ENCODE measurements around the gene MATN1. TPM values are rescaled to one million over a fixed set of nuclear protein-coding genes. Genes with fewer than 3 reads are reported as not detected.

MATN1 gene
- total RNA-seq, 1 experiment from 2014 or later = 0.24 TPM

DNA sequence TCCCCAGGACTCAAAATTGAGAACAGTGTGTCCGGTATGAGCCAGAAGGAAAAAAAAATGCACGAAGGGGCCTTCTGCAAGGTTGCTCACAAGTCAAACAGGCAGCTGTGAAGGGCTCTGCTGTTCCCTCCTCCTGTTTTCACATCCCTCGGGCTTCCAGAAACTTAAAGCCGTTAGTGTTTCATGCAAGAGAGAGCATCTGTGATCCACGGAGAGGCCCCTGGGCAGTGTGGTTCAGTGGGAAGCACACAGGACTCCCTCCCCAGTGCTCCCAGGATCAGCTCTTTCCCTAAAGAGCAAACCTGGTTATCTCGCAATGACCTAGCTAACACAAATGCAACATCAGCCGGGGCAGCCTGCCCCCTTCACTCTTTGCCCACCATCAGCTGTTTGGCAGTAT is 2.9 kb upstream of the MATN1 start:
- ChIA-PET CTCF (interaction anchor here (0.9 to 6.7 kb wide), 8 partner anchors 21 to 185 kb away, joined by 3 to 89 read pairs (median 4); no protein-coding TSS in a partner anchor), POLR2A (no interaction called here)
- Mint-ChIP-seq H3K4me1 (peaks cover 24% of the 10 kb centered on the region), H3K27ac (no peak overlapping the region), H3K27me3 (ENCODE audit: low read depth) (no peaks in the 10 kb centered on the region), H3K36me3 (no peaks in the 10 kb centered on the region), H3K4me3 (no peak overlapping the region), H3K9me3 (no peaks in the 10 kb centered on the region)
- DNase-seq (ENCODE audit: low spot score) (no peak), ATAC-seq (no peak)
- TF ChIP-seq ZMAT4 (CRISPR knock-in tag; IDR thresholded peaks at IDR 0.05) = no peak
- no peak for TF ChIP-seq GRHL2 (CRISPR knock-in tag; IDR thresholded peaks at IDR 0.05; ENCODE audit: insufficient replicate concordance, severe bottlenecking)
- TF ChIP-seq ATF2 (CRISPR knock-in tag; IDR thresholded peaks at IDR 0.05; ENCODE audit: borderline replicate concordance, low read depth) = no peak
- no peak for TF ChIP-seq ZNF416 (CRISPR knock-in tag; IDR thresholded peaks at IDR 0.05)
- TF ChIP-seq, protein P1, sequence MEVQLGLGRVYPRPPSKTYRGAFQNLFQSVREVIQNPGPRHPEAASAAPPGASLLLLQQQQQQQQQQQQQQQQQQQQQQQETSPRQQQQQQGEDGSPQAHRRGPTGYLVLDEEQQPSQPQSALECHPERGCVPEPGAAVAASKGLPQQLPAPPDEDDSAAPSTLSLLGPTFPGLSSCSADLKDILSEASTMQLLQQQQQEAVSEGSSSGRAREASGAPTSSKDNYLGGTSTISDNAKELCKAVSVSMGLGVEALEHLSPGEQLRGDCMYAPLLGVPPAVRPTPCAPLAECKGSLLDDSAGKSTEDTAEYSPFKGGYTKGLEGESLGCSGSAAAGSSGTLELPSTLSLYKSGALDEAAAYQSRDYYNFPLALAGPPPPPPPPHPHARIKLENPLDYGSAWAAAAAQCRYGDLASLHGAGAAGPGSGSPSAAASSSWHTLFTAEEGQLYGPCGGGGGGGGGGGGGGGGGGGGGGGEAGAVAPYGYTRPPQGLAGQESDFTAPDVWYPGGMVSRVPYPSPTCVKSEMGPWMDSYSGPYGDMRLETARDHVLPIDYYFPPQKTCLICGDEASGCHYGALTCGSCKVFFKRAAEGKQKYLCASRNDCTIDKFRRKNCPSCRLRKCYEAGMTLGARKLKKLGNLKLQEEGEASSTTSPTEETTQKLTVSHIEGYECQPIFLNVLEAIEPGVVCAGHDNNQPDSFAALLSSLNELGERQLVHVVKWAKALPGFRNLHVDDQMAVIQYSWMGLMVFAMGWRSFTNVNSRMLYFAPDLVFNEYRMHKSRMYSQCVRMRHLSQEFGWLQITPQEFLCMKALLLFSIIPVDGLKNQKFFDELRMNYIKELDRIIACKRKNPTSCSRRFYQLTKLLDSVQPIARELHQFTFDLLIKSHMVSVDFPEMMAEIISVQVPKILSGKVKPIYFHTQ (CRISPR knock-in tag; IDR thresholded peaks at IDR 0.05) = no peak
- no peak for TF ChIP-seq SMAD4 (CRISPR knock-in tag; IDR thresholded peaks at IDR 0.05)
- TF ChIP-seq, protein P2, sequence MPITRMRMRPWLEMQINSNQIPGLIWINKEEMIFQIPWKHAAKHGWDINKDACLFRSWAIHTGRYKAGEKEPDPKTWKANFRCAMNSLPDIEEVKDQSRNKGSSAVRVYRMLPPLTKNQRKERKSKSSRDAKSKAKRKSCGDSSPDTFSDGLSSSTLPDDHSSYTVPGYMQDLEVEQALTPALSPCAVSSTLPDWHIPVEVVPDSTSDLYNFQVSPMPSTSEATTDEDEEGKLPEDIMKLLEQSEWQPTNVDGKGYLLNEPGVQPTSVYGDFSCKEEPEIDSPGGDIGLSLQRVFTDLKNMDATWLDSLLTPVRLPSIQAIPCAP (CRISPR knock-in tag; IDR thresholded peaks at IDR 0.05) = no peak
- TF ChIP-seq, protein P3, sequence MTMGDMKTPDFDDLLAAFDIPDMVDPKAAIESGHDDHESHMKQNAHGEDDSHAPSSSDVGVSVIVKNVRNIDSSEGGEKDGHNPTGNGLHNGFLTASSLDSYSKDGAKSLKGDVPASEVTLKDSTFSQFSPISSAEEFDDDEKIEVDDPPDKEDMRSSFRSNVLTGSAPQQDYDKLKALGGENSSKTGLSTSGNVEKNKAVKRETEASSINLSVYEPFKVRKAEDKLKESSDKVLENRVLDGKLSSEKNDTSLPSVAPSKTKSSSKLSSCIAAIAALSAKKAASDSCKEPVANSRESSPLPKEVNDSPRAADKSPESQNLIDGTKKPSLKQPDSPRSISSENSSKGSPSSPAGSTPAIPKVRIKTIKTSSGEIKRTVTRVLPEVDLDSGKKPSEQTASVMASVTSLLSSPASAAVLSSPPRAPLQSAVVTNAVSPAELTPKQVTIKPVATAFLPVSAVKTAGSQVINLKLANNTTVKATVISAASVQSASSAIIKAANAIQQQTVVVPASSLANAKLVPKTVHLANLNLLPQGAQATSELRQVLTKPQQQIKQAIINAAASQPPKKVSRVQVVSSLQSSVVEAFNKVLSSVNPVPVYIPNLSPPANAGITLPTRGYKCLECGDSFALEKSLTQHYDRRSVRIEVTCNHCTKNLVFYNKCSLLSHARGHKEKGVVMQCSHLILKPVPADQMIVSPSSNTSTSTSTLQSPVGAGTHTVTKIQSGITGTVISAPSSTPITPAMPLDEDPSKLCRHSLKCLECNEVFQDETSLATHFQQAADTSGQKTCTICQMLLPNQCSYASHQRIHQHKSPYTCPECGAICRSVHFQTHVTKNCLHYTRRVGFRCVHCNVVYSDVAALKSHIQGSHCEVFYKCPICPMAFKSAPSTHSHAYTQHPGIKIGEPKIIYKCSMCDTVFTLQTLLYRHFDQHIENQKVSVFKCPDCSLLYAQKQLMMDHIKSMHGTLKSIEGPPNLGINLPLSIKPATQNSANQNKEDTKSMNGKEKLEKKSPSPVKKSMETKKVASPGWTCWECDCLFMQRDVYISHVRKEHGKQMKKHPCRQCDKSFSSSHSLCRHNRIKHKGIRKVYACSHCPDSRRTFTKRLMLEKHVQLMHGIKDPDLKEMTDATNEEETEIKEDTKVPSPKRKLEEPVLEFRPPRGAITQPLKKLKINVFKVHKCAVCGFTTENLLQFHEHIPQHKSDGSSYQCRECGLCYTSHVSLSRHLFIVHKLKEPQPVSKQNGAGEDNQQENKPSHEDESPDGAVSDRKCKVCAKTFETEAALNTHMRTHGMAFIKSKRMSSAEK (CRISPR knock-in tag; IDR thresholded peaks at IDR 0.05; ENCODE audit: borderline replicate concordance) = no peak
- TF ChIP-seq NFE2L1 (CRISPR knock-in tag; IDR thresholded peaks at IDR 0.05) = no peak
- TF ChIP-seq NR2C2 (CRISPR knock-in tag; IDR thresholded peaks at IDR 0.05) = no peak
- no peak for TF ChIP-seq CREM (CRISPR knock-in tag; IDR thresholded peaks at IDR 0.05)
- no peak for TF ChIP-seq TCF7 (CRISPR knock-in tag; IDR thresholded peaks at IDR 0.05; ENCODE audit: low read depth)
- TF ChIP-seq EMX1 (CRISPR knock-in tag; IDR thresholded peaks at IDR 0.05) = no peak
- TF ChIP-seq, protein P4, sequence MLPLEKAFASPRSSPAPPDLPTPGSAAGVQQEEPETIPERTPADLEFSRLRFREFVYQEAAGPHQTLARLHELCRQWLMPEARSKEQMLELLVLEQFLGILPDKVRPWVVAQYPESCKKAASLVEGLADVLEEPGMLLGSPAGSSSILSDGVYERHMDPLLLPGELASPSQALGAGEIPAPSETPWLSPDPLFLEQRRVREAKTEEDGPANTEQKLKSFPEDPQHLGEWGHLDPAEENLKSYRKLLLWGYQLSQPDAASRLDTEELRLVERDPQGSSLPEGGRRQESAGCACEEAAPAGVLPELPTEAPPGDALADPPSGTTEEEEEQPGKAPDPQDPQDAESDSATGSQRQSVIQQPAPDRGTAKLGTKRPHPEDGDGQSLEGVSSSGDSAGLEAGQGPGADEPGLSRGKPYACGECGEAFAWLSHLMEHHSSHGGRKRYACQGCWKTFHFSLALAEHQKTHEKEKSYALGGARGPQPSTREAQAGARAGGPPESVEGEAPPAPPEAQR (CRISPR knock-in tag; IDR thresholded peaks at IDR 0.05) = no peak
- no peak for TF ChIP-seq ZNF138 (CRISPR knock-in tag; conservative IDR thresholded peaks at IDR 0.05)
- no peak for TF ChIP-seq ZNF425 (CRISPR knock-in tag; conservative IDR thresholded peaks at IDR 0.05)
- no peak for TF ChIP-seq TP53 (CRISPR knock-in tag; IDR thresholded peaks at IDR 0.05)
- no peak for TF ChIP-seq AFF4 (CRISPR knock-in tag; IDR thresholded peaks at IDR 0.05; ENCODE audit: borderline replicate concordance)
- TF ChIP-seq GABPB1 (CRISPR knock-in tag; IDR thresholded peaks at IDR 0.05) = no peak

All from WTC11 (cell line).